Islet of Langerhans (tissue), 1 donor: ENCODE measurements around the gene FXYD7.
"Not testable (repeated sequence)": the region's sequence is repeated elsewhere in the genome, so short reads cannot be mapped to it uniquely, and the experiment has no call there.

Experiments
- FAIRE-seq: peaks from one replicate; lab custom pipeline; 2011; peaks lifted over from hg19 to GRCh38; lab: Jason Lieb, UNC

Gene FXYD7

GRCh38 chr19:35166100-35167063 is 23.3 kb downstream of the FXYD7 start:
- FAIRE-seq, result no peak

DNA sequence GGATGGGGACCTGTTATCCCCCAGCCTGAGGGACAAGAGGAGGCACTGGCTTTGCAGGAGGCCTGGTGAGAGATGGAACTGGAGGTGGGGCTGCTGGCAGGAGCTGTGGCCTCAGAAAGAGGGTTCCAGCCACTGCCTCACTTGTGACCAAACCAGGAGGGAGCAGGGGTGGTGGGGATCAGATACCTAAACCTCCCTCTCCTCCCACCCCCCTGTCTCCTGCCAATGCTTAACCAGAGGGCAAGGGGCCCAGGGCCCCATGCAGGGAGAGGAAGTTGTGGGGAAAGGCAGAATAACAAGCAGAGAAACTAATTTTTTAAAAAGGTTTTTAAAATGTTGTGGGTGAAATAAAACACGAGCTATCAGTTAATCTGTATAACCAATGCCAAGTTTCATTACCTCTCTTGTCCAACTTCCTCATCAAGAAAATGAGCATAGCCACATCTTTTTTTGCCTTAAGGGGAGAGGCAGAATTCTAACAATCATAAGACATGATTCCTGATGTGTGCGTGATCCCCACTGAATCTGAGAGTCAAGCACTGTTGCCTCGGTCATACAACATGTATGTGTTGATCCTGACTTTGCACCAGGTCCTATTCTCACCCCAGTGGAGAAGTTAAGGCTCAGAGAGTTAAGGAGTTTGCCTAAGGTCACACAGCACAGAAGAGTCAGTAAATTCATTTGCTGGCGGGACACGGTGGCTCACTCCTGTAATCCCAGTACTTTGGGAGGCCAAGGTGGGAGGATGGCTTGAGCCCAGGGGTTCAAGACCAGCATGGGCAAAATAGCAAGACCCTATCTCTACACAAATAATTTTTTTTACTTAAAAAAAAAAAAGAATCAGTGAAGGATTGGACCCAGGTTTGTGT is 24.4 kb downstream of the FXYD7 start:
- no peak for FAIRE-seq

DNA sequence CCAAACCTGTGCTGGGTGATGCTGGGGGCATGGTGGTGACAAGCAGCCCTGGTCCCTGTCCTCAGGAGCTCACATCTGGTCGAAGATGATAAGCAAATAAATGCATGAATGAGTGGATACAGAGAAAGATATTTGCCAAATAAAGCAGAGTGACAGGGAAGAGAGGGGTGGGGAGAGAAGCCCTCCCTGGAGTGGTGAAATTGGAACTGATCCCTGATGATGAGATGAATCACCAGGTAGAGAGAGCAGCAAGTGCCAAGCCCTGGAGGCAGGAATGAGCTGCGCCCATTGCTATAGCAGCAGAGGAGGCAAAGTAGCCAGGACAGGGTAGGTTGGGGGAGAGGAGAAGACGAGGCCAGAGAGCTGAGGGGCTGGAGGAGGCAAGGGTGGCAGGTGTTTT is 25.1 kb downstream of the FXYD7 start:
- FAIRE-seq, result no peak

- no peak for FAIRE-seq
Measured at GRCh38 chr19:35169221-35169995, 26.4 kb downstream of the FXYD7 start.

GRCh38 chr19:35170359-35171061 is 27.5 kb downstream of the FXYD7 start:
- no peak for FAIRE-seq

GRCh38 chr19:35171730-35172129 is 28.7 kb downstream of the FXYD7 start:
- no peak for FAIRE-seq

DNA sequence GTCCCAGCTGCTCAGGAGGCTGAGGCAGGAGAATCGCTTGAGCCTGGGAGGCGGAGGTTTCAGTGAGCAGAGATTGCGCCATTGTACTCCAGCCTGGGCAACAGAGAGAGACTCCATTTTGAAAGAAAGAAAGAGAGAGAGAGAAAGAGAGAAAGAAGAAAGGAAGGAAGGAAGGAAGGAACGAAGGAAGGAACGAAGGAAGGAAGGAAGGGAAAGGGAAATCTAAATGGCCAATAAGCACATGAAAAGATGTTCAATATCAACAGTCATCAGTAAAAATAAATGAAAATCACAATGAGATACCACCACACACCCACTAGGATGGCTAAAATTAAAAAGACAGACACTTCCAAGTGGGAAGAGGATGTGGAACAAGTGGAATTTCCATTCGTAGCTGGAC is 31.2 kb downstream of the FXYD7 start:
- FAIRE-seq, result no peak

DNA sequence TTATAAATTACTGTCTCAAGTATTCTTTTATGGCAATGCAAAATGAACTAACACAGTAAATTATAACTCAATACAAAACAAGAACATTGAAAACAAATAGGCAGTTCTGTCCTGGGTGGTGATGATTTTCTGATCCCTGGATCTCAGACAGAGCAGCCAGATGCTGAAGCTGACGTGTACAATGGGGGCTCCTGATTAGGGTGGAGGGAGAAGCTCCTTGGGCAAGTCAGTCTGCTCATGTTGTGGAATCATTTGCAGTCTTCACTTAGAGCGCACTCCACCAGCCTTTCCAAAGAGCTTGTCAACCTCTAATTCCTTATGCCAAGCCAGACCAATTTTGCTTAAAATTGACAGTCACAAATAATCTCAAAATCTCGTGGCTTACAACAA is 33.1 kb downstream of the FXYD7 start:
- FAIRE-seq, result no peak

DNA sequence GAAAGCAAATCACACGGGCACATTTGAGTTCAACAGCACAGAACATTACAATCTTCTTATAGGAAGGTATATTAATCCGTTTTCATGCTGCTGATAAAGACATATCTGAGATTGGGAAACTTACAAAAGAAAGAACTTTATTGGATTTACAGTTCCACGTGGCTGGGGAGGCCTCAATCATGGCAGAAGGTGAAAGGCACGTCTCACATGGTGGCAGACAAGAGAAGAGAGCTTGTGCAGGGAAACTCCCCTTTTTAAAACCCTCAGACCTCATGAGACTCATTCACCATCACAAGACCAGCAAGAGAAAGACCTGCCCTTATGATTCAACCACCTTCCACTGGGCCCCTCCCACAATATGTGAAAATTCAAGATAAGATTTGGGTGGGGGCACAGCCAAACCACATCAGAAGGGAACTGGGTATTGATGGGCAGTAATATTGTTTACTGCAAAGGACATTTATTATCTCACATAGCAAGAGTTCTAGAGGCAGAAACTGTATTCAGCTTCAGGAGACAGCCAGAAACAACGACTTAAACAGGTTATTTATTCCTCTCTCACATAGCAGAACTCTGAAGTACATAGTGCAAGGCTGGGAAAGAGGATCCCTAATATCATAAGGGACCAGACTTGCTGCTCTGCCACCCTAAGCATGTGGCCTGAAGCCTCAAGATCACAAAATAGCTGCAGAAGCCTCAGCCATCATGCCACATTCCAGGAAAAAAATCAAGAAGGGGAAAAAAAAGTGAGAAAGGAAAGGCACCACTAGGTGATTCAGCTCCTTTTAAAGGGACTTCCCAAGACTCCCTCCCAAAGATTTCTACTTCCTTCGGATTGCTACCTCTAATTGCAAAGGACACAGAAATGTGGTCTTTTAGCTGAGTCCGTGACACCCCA is 34.6 kb downstream of the FXYD7 start:
- FAIRE-seq, result no peak

GRCh38 chr19:35178701-35179100 is 35.6 kb downstream of the FXYD7 start:
- FAIRE-seq, result no peak

- FAIRE-seq, result no peak
Measured at GRCh38 chr19:35179830-35180229, 36.8 kb downstream of the FXYD7 start.

- FAIRE-seq, result no peak
Measured at GRCh38 chr19:35181387-35181786, 38.3 kb downstream of the FXYD7 start.

- no peak for FAIRE-seq
Measured at GRCh38 chr19:35184267-35184666, 41.2 kb downstream of the FXYD7 start.

DNA sequence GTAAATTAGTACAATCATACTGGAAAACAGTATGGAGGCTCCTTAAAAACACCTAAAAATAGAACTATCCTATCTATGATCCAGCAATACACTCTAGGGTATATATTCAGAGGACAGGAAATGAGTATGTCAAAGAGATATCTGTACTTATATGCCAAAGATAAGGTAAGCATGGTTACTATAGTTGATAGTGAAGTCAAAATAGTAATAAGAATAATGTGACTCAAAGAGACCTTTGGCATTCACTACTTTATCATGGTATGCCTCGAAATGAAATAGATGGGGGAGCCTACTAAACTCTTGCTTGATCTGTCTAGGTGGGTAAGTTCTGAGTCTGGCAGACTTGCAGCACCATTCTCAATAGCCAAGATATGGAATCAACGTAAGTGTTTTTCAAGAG is 41.8 kb downstream of the FXYD7 start:
- FAIRE-seq, result no peak

DNA sequence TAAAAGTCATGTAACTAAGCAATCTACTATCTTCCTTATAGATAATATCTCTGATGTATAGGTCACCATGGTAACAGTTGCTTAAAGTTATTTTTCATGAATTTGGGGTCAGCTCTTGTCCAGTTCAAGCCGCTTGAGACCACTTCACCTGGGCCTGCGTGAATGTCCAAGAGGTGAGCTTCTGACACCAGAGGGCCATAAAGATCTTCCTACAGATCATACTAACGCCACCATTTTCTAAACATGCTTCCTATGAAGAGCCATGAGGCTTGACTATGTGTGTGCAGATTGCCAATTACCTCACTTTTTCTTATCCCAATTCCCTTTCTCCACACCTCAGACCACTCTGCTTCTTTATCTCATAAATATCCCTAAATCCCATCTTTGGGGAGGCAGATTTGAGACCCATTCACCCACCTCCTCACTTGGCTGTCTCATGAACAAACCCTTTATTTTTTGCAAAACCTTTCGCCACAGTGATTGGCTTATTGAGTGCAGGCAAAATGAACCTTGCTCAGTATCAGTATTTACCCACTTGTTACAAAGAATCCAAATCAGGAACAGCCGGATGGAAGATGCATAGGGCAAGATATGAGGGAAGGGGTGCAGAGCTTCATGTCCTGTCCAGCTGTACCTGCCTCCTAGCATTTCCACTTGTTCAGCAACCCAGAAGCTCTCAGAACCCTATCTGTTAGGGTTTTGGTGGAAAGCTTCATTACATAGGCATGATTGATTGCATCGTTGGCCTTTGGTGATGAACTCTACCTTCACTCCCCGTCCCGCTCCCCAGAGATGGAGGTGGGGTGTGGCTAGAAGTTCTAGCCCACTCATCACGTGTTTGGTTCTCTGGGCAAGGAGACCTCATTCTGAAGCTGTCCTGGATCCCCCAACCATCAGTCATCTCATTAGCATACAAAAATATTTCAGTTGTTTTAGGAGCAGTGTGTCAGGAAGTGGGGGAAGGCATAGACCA is 51.2 kb downstream of the FXYD7 start:
- no peak for FAIRE-seq

- FAIRE-seq, result no peak
Measured at GRCh38 chr19:35195830-35196229, 52.8 kb downstream of the FXYD7 start.

- FAIRE-seq, result not testable (repeated sequence)
Measured at GRCh38 chr19:35196861-35197260, 53.8 kb downstream of the FXYD7 start.

GRCh38 chr19:35199481-35199880 is 56.4 kb downstream of the FXYD7 start:
- FAIRE-seq, result no peak
